ENCODE data around the gene MCOLN3. TPM values are rescaled to one million over a fixed set of nuclear protein-coding genes. Genes with fewer than 3 reads are reported as not detected.

The MCOLN3 gene
- total RNA-seq, 1 donor from 2014 or later: 0.75 TPM

GRCh38 chr1:84995484-84996334 lies 52.6 kb downstream of the MCOLN3 start:
- DNase-seq (ENCODE audit: low read depth): no peak
- no peak overlapping the region for H3K9ac ChIP-seq (ENCODE audit: low read length)
- H3K4me1 ChIP-seq (ENCODE audit: insufficient read depth, low read length): peaks cover 9% of the 10 kb centered on the region
- no peak overlapping the region for H3K4me2 ChIP-seq (ENCODE audit: low read length)
- peaks cover 3% of the 10 kb centered on the region for H3K36me3 Mint-ChIP-seq (ENCODE audit: low read depth, unreplicated experiment)
- H3K27me3 Mint-ChIP-seq (ENCODE audit: low read depth, unreplicated experiment): peaks cover 44% of the 10 kb centered on the region
- no peaks in the 10 kb centered on the region for H3K9me3 ChIP-seq (ENCODE audit: insufficient read depth, low read depth, low read length)
- H4K20me1 ChIP-seq (ENCODE audit: insufficient read depth, low read length): peaks cover 5% of the 10 kb centered on the region
- peaks cover 6% of the 10 kb centered on the region for H3K9me3 Mint-ChIP-seq (ENCODE audit: unreplicated experiment)
- H3K4me3 ChIP-seq (ENCODE audit: insufficient read depth, low read depth, low read length): no peak overlapping the region
- no peak overlapping the region for H3K27ac ChIP-seq (ENCODE audit: low read depth, low read length)
- H3K4me3 Mint-ChIP-seq (ENCODE audit: unreplicated experiment): peak overlapping the region; percentile 51
- H2AFZ ChIP-seq (ENCODE audit: low read depth, low read length): no peak overlapping the region
- H3K79me2 ChIP-seq (ENCODE audit: insufficient read depth, low read length): no peaks in the 10 kb centered on the region
- no peak for TF ChIP-seq EZH2 (IDR thresholded peaks at IDR 0.05; ENCODE audit: insufficient read depth, low read length)
- no peak for TF ChIP-seq CTCF (IDR thresholded peaks at IDR 0.05; ENCODE audit: insufficient read depth, low read depth, low read length)
- FAIRE-seq: no peak
- H3K36me3 ChIP-seq (ENCODE audit: insufficient read depth, low read length): no peaks in the 10 kb centered on the region
- no peak overlapping the region for H3K27ac Mint-ChIP-seq (ENCODE audit: unreplicated experiment)
- H3K4me1 Mint-ChIP-seq (ENCODE audit: low read depth, unreplicated experiment): peaks cover 3% of the 10 kb centered on the region
- H3K27me3 ChIP-seq (ENCODE audit: insufficient read depth, low read length): peaks cover 40% of the 10 kb centered on the region

GRCh38 chr1:84991097-84991920 lies 57.0 kb downstream of the MCOLN3 start:
- TF ChIP-seq EZH2 (IDR thresholded peaks at IDR 0.05; ENCODE audit: insufficient read depth, low read length): no peak
- TF ChIP-seq CTCF (IDR thresholded peaks at IDR 0.05; ENCODE audit: insufficient read depth, low read depth, low read length): no peak
- no peaks in the 10 kb centered on the region for H3K4me1 Mint-ChIP-seq (ENCODE audit: low read depth, unreplicated experiment)
- Histone ChIP-seq H3K79me2 (ENCODE audit: insufficient read depth, low read length) (no peaks in the 10 kb centered on the region), H3K27ac (ENCODE audit: low read depth, low read length) (no peak overlapping the region), H3K9me3 (ENCODE audit: insufficient read depth, low read depth, low read length) (no peaks in the 10 kb centered on the region), H3K4me1 (ENCODE audit: insufficient read depth, low read length) (no peaks in the 10 kb centered on the region), H3K36me3 (ENCODE audit: insufficient read depth, low read length) (no peaks in the 10 kb centered on the region), H3K4me2 (ENCODE audit: low read length) (no peak overlapping the region), H4K20me1 (ENCODE audit: insufficient read depth, low read length) (no peaks in the 10 kb centered on the region), H3K27me3 (ENCODE audit: insufficient read depth, low read length) (peaks cover 13% of the 10 kb centered on the region), H2AFZ (ENCODE audit: low read depth, low read length) (no peak overlapping the region), H3K4me3 (ENCODE audit: insufficient read depth, low read depth, low read length) (no peak overlapping the region), H3K9ac (ENCODE audit: low read length) (no peak overlapping the region)
- no peak for DNase-seq (ENCODE audit: low read depth)
- H3K36me3 Mint-ChIP-seq (ENCODE audit: low read depth, unreplicated experiment): peaks cover 3% of the 10 kb centered on the region
- no peak overlapping the region for H3K27ac Mint-ChIP-seq (ENCODE audit: unreplicated experiment)
- H3K4me3 Mint-ChIP-seq (ENCODE audit: unreplicated experiment): no peak overlapping the region
- FAIRE-seq: no peak
- peaks cover 6% of the 10 kb centered on the region for H3K9me3 Mint-ChIP-seq (ENCODE audit: unreplicated experiment)
- H3K27me3 Mint-ChIP-seq (ENCODE audit: low read depth, unreplicated experiment): peaks cover 15% of the 10 kb centered on the region

Data from astrocyte (in vitro differentiated cells and primary cell).